HepG2 (cell line): ENCODE measurements around the gene MKS1. TPM values are rescaled to one million over a fixed set of nuclear protein-coding genes. Genes with fewer than 3 reads are reported as not detected.

Experiments
- ATAC-seq: fragments of 200-7000 bp; cut with Tn5 transposase; 3 replicates; pipeline ENCODE4 v1.9.1; 2020; ENCODE audit warnings: mild to moderate bottlenecking, moderate library complexity
- BruUV-seq: library from RNA; stranded (reverse); fragments of 400-500 nt; replicated peaks from 2 replicates; lab custom pipeline; 2021; lab: Mats Ljungman, UMichigan
- CTCF ChIA-PET: fragments of 300-600 bp; formaldehyde crosslinking; extraction: SDS; loops from one replicate; lab custom pipeline; 2021; ENCODE audit warnings: low total read pairs, inconsistent platforms, low intra/inter-chr PET ratio; lab: Yijun Ruan, JAX
- POLR2A ChIA-PET: fragments of 350-600 bp; sonication (Branson Sonifier 250); formaldehyde crosslinking; loops from one replicate; lab custom pipeline; 2020; ENCODE audit warnings: antibody characterized with exemption, inconsistent platforms; lab: Yijun Ruan, JAX
- DNase-seq: peaks from one replicate; pipeline ENCODE4 v3.0.0-alpha.2; 2015; ENCODE audit warnings: low spot score
- FAIRE-seq: peaks from 3 replicates; lab custom pipeline; 2011; peaks lifted over from hg19 to GRCh38; lab: Jason Lieb, UNC
- H2AFZ ChIP-seq: one replicate; pipeline ENCODE4 v1.6.1; 2011; ENCODE audit warnings: low read length, inconsistent platforms
- H3K27ac ChIP-seq: fragments of 300-600 bp; 3 replicates; pipeline ENCODE4 v1.8.0; 2011; ENCODE audit warnings: mixed run types, mild to moderate bottlenecking, mixed read lengths, low read length, inconsistent platforms; ENCODE audit not compliant: insufficient read depth; ENCODE audit errors: extremely low read length
- H3K27me3 ChIP-seq, 2 experiments: fragments of 200-600 bp in 1 of 2; 2 replicates in 1 of 2; 3 replicates in 1 of 2; pipeline versions ENCODE4 v1.6.0 to v1.8.0; 2011; ENCODE audit warnings: low read length in 2 of 2, mild to moderate bottlenecking in 2 of 2, moderate library complexity in 2 of 2, inconsistent platforms in 1 of 2; ENCODE audit not compliant: insufficient read depth in 2 of 2, control insufficient read depth in 1 of 2
- H3K36me3 ChIP-seq, 2 experiments: fragments of 200-600 bp in 1 of 2; replicated peaks in 1 of 2; 2 replicates in 1 of 2; 3 replicates in 1 of 2; pipeline versions ENCODE4 v1.5.1 to v1.8.0; 2011; ENCODE audit warnings: low read length in 2 of 2, inconsistent platforms in 1 of 2; ENCODE audit not compliant: insufficient read depth in 2 of 2, control insufficient read depth in 1 of 2
- H3K4me1 ChIP-seq: 2 replicates; pipeline ENCODE4 v1.5.1; 2012; ENCODE audit warnings: low read length, inconsistent platforms; ENCODE audit not compliant: insufficient read depth
- H3K4me2 ChIP-seq: 2 replicates; pipeline ENCODE4 v1.6.0; 2011; ENCODE audit warnings: low read depth, low read length, inconsistent platforms
- H3K4me3 ChIP-seq, 3 experiments: fragments of 200-600 bp in 1 of 3; sonication (generic), shearing (Covaris generic) in 1 of 3; replicated peaks in 1 of 3; 2 replicates each; pipeline ENCODE4 v1.5.1; 2011 to 2016; ENCODE audit warnings: low read length in 3 of 3, inconsistent platforms in 2 of 3, low read depth in 2 of 3, mild to moderate bottlenecking in 2 of 3, control low read depth in 1 of 3, mixed read lengths in 1 of 3; ENCODE audit not compliant: insufficient read depth in 1 of 3
- H3K79me2 ChIP-seq: one replicate; pipeline ENCODE4 v1.6.1; 2011; ENCODE audit warnings: low read length, inconsistent platforms; ENCODE audit not compliant: insufficient read depth
- H3K9ac ChIP-seq: 2 replicates; pipeline ENCODE4 v1.6.0; 2011; ENCODE audit warnings: mild to moderate bottlenecking, low read depth, low read length, inconsistent platforms; ENCODE audit not compliant: insufficient read depth
- H3K9me3 ChIP-seq: 2 replicates; pipeline ENCODE4 v1.5.1; 2012; ENCODE audit warnings: mild to moderate bottlenecking, low read length
- H4K20me1 ChIP-seq: 2 replicates; pipeline ENCODE4 v1.6.0; 2011; ENCODE audit warnings: inconsistent platforms, mild to moderate bottlenecking, low read length, moderate library complexity; ENCODE audit not compliant: insufficient read depth
- ARID2 ChIP-seq: sonication (generic); formaldehyde crosslinking; IDR thresholded peaks from 2 replicates; pipeline ENCODE4 v1.8.1; 2022; ENCODE audit warnings: mild to moderate bottlenecking, missing genetic modification reagents, borderline replicate concordance
- KLF16 ChIP-seq, 2 experiments: sonication (generic) in 1 of 2; formaldehyde crosslinking in 1 of 2; IDR thresholded peaks; 2 replicates each; pipeline versions ENCODE4 v1.6.1 to v1.8.0; 2016 to 2023; ENCODE audit warnings: missing genetic modification reagents in 2 of 2, missing compliant biosample characterization in 1 of 2
- MAFF ChIP-seq: IDR thresholded peaks from 2 replicates; pipeline ENCODE4 v1.6.1; 2011; ENCODE audit warnings: low read depth, low read length, improper control_type of control experiment
- PHF21A ChIP-seq: sonication (generic); formaldehyde crosslinking; IDR thresholded peaks from 2 replicates; pipeline ENCODE4 v1.5.0; 2020; ENCODE audit warnings: mild to moderate bottlenecking, missing genetic modification reagents
- PHF5A ChIP-seq: IDR thresholded peaks from one replicate; pipeline ENCODE4 v1.6.1; 2018; ENCODE audit warnings: low read depth, missing genetic modification reagents; ENCODE audit not compliant: unreplicated experiment
- PPARG ChIP-seq: conservative IDR thresholded peaks from 2 replicates; pipeline ENCODE4 v1.6.1; 2016; ENCODE audit warnings: missing biosample characterization, missing genetic modification reagents
- PRPF4 ChIP-seq: fragments of 200-400 bp; formaldehyde crosslinking; IDR thresholded peaks from 2 replicates; pipeline ENCODE4 v1.6.1; 2016; ENCODE audit warnings: low read length, low read depth; ENCODE audit not compliant: poor library complexity, severe bottlenecking
- RARG ChIP-seq: sonication (generic); formaldehyde crosslinking; IDR thresholded peaks from 2 replicates; pipeline ENCODE4 v1.4.0; 2020; ENCODE audit warnings: low read depth, mild to moderate bottlenecking, missing genetic modification reagents
- TEAD2 ChIP-seq: sonication (generic); formaldehyde crosslinking; IDR thresholded peaks from 2 replicates; pipeline ENCODE4 v1.9.0; 2021; ENCODE audit warnings: missing genetic modification reagents
- ZNF883 ChIP-seq: sonication (generic); formaldehyde crosslinking; IDR thresholded peaks from 2 replicates; pipeline ENCODE4 v1.5.1; 2020; ENCODE audit warnings: mild to moderate bottlenecking, missing genetic modification reagents; ENCODE audit errors: not compliant biosample characterization
- ZSCAN21 ChIP-seq: sonication (generic); formaldehyde crosslinking; IDR thresholded peaks from 2 replicates; pipeline ENCODE4 v1.8.0; 2022; ENCODE audit warnings: mild to moderate bottlenecking, missing genetic modification reagents, moderate library complexity, borderline replicate concordance
- WGBS: methylation state at CpG from one replicate; pipeline ENCODE4 v1.1.6; 2017; ENCODE audit warnings: low lambda C conversion rate; 5-methylcytosine and 5-hydroxymethylcytosine counted together
- in situ Hi-C: cut with HindIII; loops from 2 replicates; pipeline ENCODE4 v1.10.0; 2017; ENCODE audit warnings: low pct_unique_long_range_greater_than_20kb; ENCODE audit not compliant: extremely low pct_ligation_motif_present
- intact Hi-C: fragments of 100-400 bp; cut with micrococcal nuclease; formaldehyde crosslinking; loops from one replicate; pipeline ENCODE4 v1.10.0; 2022; ENCODE audit not compliant: unreplicated experiment
- polyA plus RNA-seq, 8 experiments: library from polyadenylated mRNA; depleted of rRNA in 3 of 8; stranded (reverse) in 7 of 8; unstranded in 1 of 8; fragments of >200 nt; fragmentation: Illumina TruSeq in 4 of 8; extraction: Trizol in 4 of 8; gene quantifications; 2 replicates each; pipeline versions ENCODE4 v1.2.1 to v1.2.3, GENCODE V29; 2011 to 2016; ENCODE audit warnings: low read depth in 4 of 8, missing spikeins in 1 of 8, mixed read lengths in 1 of 8; ENCODE audit not compliant: insufficient read depth in 1 of 8
- total RNA-seq, 5 experiments: library from RNA; depleted of rRNA; stranded (reverse); fragments of >200 nt; fragmentation: Illumina TruSeq; extraction: Trizol; gene quantifications; 2 replicates each; pipeline ENCODE4 v1.2.3, GENCODE V29; 2016; ENCODE audit warnings: low read depth in 1 of 5
- TF ChIP-seq, protein P1 (sequence below): sonication (generic); formaldehyde crosslinking; IDR thresholded peaks from 2 replicates; pipeline ENCODE4 v1.4.0; 2020; ENCODE audit warnings: missing genetic modification reagents
- TF ChIP-seq, protein P2 (sequence below): sonication (generic); formaldehyde crosslinking; IDR thresholded peaks from 2 replicates; pipeline ENCODE4 v1.4.0; 2020; ENCODE audit warnings: missing genetic modification reagents

MKS1 gene
- total and polyA plus RNA-seq, 2 of the 13 experiments (the other 11 are each of a cell fraction or from before 2014, with no cell fraction given) = 16.1 to 26.3 TPM

DNA sequence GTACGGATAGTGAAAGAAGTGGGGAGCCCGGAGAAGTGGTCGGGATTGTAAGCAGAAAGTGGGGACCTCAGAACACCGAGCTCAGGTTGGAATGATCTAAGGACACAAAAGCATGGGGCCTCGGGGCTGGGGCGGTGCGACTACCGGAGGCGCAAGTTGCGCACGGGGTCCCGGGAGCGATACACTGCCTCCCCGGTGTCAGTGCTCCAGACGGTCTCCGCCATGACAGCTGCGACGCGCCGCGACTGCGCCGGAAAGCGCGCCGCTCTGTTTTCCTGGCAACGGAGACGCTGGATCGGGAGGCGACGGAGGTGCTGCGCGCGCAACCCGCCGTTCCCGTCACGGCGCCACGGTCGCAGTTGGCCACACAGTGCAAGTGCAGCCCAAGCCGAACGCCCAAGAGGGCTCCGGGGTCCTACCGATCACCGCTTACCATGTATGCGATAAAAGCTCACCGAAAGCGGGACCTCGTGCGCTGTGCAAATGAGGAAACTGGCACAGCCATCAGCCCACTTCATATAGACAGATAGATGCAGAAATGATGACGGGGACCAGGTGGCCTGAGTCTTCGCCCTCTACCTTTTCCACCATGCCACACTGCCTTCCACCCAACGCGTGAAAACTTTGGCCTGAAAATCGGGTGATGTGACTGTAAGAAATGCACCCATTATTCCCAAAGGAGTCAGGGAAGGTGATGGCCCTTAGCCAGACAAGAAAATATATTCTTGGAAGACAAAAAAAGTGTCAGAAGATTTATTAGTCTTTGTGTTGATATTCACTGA is at the start of gene MKS1 (continued):
- peak; percentile 40 for TF ChIP-seq PPARG (CRISPR knock-in tag)
- peak; percentile 65; the same call in 1 of the 2 replicates for TF ChIP-seq ARID2 (CRISPR knock-in tag)
- no peak for TF ChIP-seq RARG (CRISPR knock-in tag)

DNA sequence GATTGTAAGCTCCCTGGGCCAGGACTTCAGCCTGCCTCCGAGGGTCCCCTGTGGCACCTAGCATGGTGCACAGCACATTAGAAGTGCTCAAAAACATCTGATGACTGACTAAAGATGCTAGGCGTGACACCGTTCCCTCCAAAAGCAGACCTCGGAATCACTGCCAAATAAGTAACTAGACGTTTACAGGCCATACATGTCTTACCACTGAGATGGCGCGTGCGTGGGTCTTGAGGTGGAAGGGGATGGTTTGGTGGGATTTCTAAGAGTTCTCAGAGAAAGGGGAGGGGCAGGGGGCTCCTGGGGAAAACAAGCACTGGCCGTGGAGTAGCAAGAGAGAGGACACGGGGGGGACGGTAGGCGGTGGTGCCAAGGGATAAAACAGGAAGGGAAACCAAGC is 49.3 kb upstream of the MKS1 start:
- ChIA-PET POLR2A (no interaction called here), CTCF (no interaction called here)
- intact Hi-C loops = no loop called here
- TF ChIP-seq, protein P1, sequence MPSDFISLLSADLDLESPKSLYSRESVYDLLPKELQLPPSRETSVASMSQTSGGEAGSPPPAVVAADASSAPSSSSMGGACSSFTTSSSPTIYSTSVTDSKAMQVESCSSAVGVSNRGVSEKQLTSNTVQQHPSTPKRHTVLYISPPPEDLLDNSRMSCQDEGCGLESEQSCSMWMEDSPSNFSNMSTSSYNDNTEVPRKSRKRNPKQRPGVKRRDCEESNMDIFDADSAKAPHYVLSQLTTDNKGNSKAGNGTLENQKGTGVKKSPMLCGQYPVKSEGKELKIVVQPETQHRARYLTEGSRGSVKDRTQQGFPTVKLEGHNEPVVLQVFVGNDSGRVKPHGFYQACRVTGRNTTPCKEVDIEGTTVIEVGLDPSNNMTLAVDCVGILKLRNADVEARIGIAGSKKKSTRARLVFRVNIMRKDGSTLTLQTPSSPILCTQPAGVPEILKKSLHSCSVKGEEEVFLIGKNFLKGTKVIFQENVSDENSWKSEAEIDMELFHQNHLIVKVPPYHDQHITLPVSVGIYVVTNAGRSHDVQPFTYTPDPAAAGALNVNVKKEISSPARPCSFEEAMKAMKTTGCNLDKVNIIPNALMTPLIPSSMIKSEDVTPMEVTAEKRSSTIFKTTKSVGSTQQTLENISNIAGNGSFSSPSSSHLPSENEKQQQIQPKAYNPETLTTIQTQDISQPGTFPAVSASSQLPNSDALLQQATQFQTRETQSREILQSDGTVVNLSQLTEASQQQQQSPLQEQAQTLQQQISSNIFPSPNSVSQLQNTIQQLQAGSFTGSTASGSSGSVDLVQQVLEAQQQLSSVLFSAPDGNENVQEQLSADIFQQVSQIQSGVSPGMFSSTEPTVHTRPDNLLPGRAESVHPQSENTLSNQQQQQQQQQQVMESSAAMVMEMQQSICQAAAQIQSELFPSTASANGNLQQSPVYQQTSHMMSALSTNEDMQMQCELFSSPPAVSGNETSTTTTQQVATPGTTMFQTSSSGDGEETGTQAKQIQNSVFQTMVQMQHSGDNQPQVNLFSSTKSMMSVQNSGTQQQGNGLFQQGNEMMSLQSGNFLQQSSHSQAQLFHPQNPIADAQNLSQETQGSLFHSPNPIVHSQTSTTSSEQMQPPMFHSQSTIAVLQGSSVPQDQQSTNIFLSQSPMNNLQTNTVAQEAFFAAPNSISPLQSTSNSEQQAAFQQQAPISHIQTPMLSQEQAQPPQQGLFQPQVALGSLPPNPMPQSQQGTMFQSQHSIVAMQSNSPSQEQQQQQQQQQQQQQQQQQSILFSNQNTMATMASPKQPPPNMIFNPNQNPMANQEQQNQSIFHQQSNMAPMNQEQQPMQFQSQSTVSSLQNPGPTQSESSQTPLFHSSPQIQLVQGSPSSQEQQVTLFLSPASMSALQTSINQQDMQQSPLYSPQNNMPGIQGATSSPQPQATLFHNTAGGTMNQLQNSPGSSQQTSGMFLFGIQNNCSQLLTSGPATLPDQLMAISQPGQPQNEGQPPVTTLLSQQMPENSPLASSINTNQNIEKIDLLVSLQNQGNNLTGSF = no peak
- TF ChIP-seq PHF21A (CRISPR knock-in tag) (no peak), PHF5A (no peak), MAFF (no peak), TEAD2 (CRISPR knock-in tag) (no peak), ZNF883 (CRISPR knock-in tag) (no peak), PRPF4 (no peak), ZSCAN21 (CRISPR knock-in tag) (no peak), KLF16 (CRISPR knock-in tag; IDR thresholded peaks at IDR 0.05) (no peak)
- TF ChIP-seq, protein P2, sequence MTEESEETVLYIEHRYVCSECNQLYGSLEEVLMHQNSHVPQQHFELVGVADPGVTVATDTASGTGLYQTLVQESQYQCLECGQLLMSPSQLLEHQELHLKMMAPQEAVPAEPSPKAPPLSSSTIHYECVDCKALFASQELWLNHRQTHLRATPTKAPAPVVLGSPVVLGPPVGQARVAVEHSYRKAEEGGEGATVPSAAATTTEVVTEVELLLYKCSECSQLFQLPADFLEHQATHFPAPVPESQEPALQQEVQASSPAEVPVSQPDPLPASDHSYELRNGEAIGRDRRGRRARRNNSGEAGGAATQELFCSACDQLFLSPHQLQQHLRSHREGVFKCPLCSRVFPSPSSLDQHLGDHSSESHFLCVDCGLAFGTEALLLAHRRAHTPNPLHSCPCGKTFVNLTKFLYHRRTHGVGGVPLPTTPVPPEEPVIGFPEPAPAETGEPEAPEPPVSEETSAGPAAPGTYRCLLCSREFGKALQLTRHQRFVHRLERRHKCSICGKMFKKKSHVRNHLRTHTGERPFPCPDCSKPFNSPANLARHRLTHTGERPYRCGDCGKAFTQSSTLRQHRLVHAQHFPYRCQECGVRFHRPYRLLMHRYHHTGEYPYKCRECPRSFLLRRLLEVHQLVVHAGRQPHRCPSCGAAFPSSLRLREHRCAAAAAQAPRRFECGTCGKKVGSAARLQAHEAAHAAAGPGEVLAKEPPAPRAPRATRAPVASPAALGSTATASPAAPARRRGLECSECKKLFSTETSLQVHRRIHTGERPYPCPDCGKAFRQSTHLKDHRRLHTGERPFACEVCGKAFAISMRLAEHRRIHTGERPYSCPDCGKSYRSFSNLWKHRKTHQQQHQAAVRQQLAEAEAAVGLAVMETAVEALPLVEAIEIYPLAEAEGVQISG (CRISPR knock-in tag) = no peak
- WGBS = 64% methylated on average over 12 of the region's 12 CpGs
- no peaks in the 10 kb centered on the region for H4K20me1 ChIP-seq
- ATAC-seq = no peak
- no peak for DNase-seq
- H3K9me3 ChIP-seq = no peaks in the 10 kb centered on the region
- in situ Hi-C loops = no loop called here
- H3K4me1 ChIP-seq = no peaks in the 10 kb centered on the region
- no peak overlapping the region for H3K4me2 ChIP-seq
- H3K27ac ChIP-seq = no peak overlapping the region
- no peak overlapping the region for H2AFZ ChIP-seq
- H3K36me3 ChIP-seq = no peaks in the 10 kb centered on the region
- H3K4me3 ChIP-seq = no peak overlapping the region
- FAIRE-seq = no peak
- no peaks in the 10 kb centered on the region for H3K79me2 ChIP-seq
- peaks cover 3 to 60% of the 10 kb centered on the region in 2 experiments; a peak in 4 of 5 replicates for H3K27me3 ChIP-seq
- no TSS peak for BruUV-seq
- no peak overlapping the region for H3K9ac ChIP-seq
